Measurements from ENCODE around the gene TNC. TPM values are rescaled to one million over a fixed set of nuclear protein-coding genes. Genes with fewer than 3 reads are reported as not detected.

Gene TNC
- total RNA-seq, 2 experiments from 2014 or later, result 0.05 to 0.22 TPM

DNA sequence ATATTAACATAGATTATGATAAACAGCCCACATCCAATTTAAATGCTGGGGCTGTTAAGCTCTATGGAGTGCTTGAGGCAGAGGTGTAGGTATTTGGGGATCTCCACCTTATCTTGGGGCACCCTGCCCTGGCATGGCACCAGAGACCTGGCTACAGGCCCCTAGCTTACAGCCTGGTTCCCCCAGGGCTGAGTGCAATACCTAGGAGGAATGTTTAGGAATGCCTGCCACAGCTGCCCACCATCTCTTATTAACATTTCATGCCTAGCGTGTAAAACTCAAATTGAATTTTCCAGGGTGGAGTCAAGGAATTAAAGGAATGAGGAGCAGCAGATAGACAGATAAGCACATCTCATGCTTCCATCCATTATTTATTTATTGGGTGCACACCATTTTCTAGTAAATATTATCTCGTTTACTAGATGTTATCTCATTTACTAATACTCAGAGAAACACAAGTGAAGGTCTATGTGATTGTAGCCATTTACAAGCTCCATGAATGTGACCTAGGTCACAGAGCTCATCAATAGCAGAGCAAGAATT, 131.9 kb downstream of the TNC start:
- ATAC-seq (no peak), DNase-seq (no peak)
- Mint-ChIP-seq H3K4me1 (ENCODE audit: low read depth) (peaks cover 36% of the 10 kb centered on the region), H3K27ac (no peak overlapping the region), H3K4me3 (no peak overlapping the region), H3K9me3 (no peaks in the 10 kb centered on the region), H3K36me3 (ENCODE audit: low read depth) (no peaks in the 10 kb centered on the region), H3K27me3 (no peaks in the 10 kb centered on the region)
- TF ChIP-seq, protein P1, sequence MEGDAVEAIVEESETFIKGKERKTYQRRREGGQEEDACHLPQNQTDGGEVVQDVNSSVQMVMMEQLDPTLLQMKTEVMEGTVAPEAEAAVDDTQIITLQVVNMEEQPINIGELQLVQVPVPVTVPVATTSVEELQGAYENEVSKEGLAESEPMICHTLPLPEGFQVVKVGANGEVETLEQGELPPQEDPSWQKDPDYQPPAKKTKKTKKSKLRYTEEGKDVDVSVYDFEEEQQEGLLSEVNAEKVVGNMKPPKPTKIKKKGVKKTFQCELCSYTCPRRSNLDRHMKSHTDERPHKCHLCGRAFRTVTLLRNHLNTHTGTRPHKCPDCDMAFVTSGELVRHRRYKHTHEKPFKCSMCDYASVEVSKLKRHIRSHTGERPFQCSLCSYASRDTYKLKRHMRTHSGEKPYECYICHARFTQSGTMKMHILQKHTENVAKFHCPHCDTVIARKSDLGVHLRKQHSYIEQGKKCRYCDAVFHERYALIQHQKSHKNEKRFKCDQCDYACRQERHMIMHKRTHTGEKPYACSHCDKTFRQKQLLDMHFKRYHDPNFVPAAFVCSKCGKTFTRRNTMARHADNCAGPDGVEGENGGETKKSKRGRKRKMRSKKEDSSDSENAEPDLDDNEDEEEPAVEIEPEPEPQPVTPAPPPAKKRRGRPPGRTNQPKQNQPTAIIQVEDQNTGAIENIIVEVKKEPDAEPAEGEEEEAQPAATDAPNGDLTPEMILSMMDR (IDR thresholded peaks at IDR 0.05), result no peak
- POLR2A ChIA-PET, result interaction anchor here (1.3 to 1.4 kb wide), 2 partner anchors 13 to 285 kb away, joined by 3 to 4 read pairs; no protein-coding TSS in a partner anchor
- CTCF ChIA-PET, result no interaction called here
- intact Hi-C loops (cut with micrococcal nuclease), result no loop called here

- Mint-ChIP-seq H3K4me1 (ENCODE audit: low read depth) (no peaks in the 10 kb centered on the region), H3K27me3 (no peaks in the 10 kb centered on the region), H3K36me3 (ENCODE audit: low read depth) (no peaks in the 10 kb centered on the region), H3K9me3 (peaks cover 2% of the 10 kb centered on the region), H3K4me3 (no peak overlapping the region), H3K27ac (no peak overlapping the region)
- DNase-seq, result no peak
- intact Hi-C loops (cut with micrococcal nuclease), result no loop called here
- POLR2A ChIA-PET, result no interaction called here
- ATAC-seq, result no peak
- TF ChIP-seq, protein P1 (IDR thresholded peaks at IDR 0.05), result no peak
- CTCF ChIA-PET, result interaction anchor here (1.2 to 2.2 kb wide), 5 partner anchors 11 to 74 kb away, joined by 4 to 8 read pairs (median 5); no protein-coding TSS in a partner anchor
Measured at GRCh38 chr9:114981063-114981462, 136.9 kb downstream of the TNC start.

GRCh38 chr9:114973216-114973615, 144.7 kb downstream of the TNC start:
- Mint-ChIP-seq H3K9me3 (peaks cover 2% of the 10 kb centered on the region), H3K27ac (no peak overlapping the region), H3K4me3 (no peak overlapping the region), H3K27me3 (no peaks in the 10 kb centered on the region), H3K36me3 (ENCODE audit: low read depth) (peaks cover 2% of the 10 kb centered on the region), H3K4me1 (ENCODE audit: low read depth) (peaks cover 16% of the 10 kb centered on the region)
- CTCF ChIA-PET, result interaction anchor here (1.2 kb wide), 1 partner anchor 12 kb away, joined by 3 read pairs; no protein-coding TSS in a partner anchor
- ATAC-seq, result no peak
- TF ChIP-seq, protein P1 (IDR thresholded peaks at IDR 0.05), result no peak
- DNase-seq, result no peak
- POLR2A ChIA-PET, result interaction anchor here (1.2 to 1.7 kb wide), 3 partner anchors 12 to 16 kb away, joined by 3 to 4 read pairs (median 4); no protein-coding TSS in a partner anchor
- intact Hi-C loops (cut with micrococcal nuclease), result no loop called here

- intact Hi-C loops (cut with micrococcal nuclease), result no loop called here
- peaks cover 22% of the 10 kb centered on the region for H3K4me1 Mint-ChIP-seq (ENCODE audit: low read depth)
- TF ChIP-seq, protein P1 (IDR thresholded peaks at IDR 0.05), result no peak
Measured at GRCh38 chr9:114972510-114973136, 145.3 kb downstream of the TNC start.

More at GRCh38 chr9:114972510-114973136, 145.3 kb downstream of the TNC start:
- H3K27me3 Mint-ChIP-seq, result no peaks in the 10 kb centered on the region
- ChIA-PET POLR2A (interaction anchor here (1.4 to 1.7 kb wide), 2 partner anchors 13 to 43 kb away, joined by 3 to 4 read pairs; partner anchors contain the start of gene TNFSF8), CTCF (interaction anchor here (1.0 to 1.2 kb wide), 2 partner anchors 12 to 319 kb away, joined by 3 read pairs; no protein-coding TSS in a partner anchor)
- ATAC-seq, result no peak
- no peak overlapping the region for H3K27ac Mint-ChIP-seq
- no peak for DNase-seq
- H3K4me3 Mint-ChIP-seq, result no peak overlapping the region
- H3K9me3 Mint-ChIP-seq, result peaks cover 3% of the 10 kb centered on the region
- peaks cover 2% of the 10 kb centered on the region for H3K36me3 Mint-ChIP-seq (ENCODE audit: low read depth)

Other genes starting within 250 kb of the TNC start
- gene TNFSF8, start 187.6 kb downstream of the TNC start, total RNA-seq, result 10 to 100 TPM; 21.7 to 23.9 TPM

Data from activated CD8-positive, alpha-beta T cell treated with anti-CD3 and anti-CD28 coated beads for 36 hours (primary cell).